Upper lobe of right lung (tissue), 1 donor: Measurements from ENCODE around the gene UBC. TPM values are rescaled to one million over a fixed set of nuclear protein-coding genes. Genes with fewer than 3 reads are reported as not detected.
"Not testable (repeated sequence)": the region's sequence is repeated elsewhere in the genome, so short reads cannot be mapped to it uniquely, and the experiment has no call there.

Source experiments
- ATAC-seq: fragments of 200-7000 bp; cut with Tn5 transposase; one replicate; pipeline ENCODE4 v1.9.1; 2020; ENCODE audit warnings: mild to moderate bottlenecking, moderate library complexity
- DNase-seq: peaks from one replicate; pipeline ENCODE4 v3.0.0-alpha.2; 2020
- H3K27ac ChIP-seq: fragments of 200-600 bp; one replicate; pipeline ENCODE4 v1.8.0; 2022
- H3K27me3 ChIP-seq: fragments of 200-600 bp; one replicate; pipeline ENCODE4 v1.8.0; 2022; ENCODE audit warnings: mild to moderate bottlenecking
- H3K36me3 ChIP-seq: fragments of 200-600 bp; one replicate; pipeline ENCODE4 v1.8.0; 2022
- H3K4me1 ChIP-seq: fragments of 200-600 bp; one replicate; pipeline ENCODE4 v1.8.0; 2022
- H3K4me3 ChIP-seq: fragments of 200-600 bp; one replicate; pipeline ENCODE4 v1.8.0; 2022; ENCODE audit warnings: mild to moderate bottlenecking
- H3K9me3 ChIP-seq: fragments of 200-600 bp; one replicate; pipeline ENCODE4 v1.8.0; 2022
- CTCF ChIP-seq: fragments of 200-600 bp; IDR thresholded peaks from one replicate; pipeline ENCODE4 v1.8.0; 2022; ENCODE audit warnings: antibody characterized with exemption
- intact Hi-C: fragments of 100-400 bp; cut with DNase I; formaldehyde crosslinking; loops from one replicate; pipeline ENCODE4 v1.11.0; 2022
- total RNA-seq: library from RNA; stranded (reverse); fragmentation: NEBNext Ultra II Directional; extraction: Animal tissue kit (Norgen Biotek cat#: 25700); gene quantifications from one replicate; pipeline ENCODE4 v1.2.1, GENCODE V29; 2021
- donor health status: DM: no; HTN: yes; CAD: no; lungs with severe emphysema.

Gene UBC
- total RNA-seq, 1 donor from 2014 or later, result 1,107 TPM

- no peaks in the 10 kb centered on the region for H3K9me3 ChIP-seq
These were observed 10.7 kb upstream of the UBC start for GRCh38 chr12:124925117-124925516.

GRCh38 chr12:124923905-124924734 lies 9.7 kb upstream of the UBC start:
- Histone ChIP-seq H3K27me3 (no peaks in the 10 kb centered on the region), H3K4me3 (no peak overlapping the region), H3K27ac (no peak overlapping the region), H3K36me3 (no peaks in the 10 kb centered on the region), H3K4me1 (peaks cover 40% of the 10 kb centered on the region), H3K9me3 (no peaks in the 10 kb centered on the region)
- TF ChIP-seq CTCF, result no peak
- DNase-seq (no peak), ATAC-seq (no peak)
- intact Hi-C loops, result no loop called here

More at GRCh38 chr12:124925117-124925516, 10.7 kb upstream of the UBC start:
- H3K27me3 ChIP-seq, result no peaks in the 10 kb centered on the region
- ATAC-seq (no peak), DNase-seq (no peak)
- TF ChIP-seq CTCF, result no peak
- intact Hi-C loops, result no loop called here
- no peak overlapping the region for H3K4me3 ChIP-seq
- H3K36me3 ChIP-seq, result no peaks in the 10 kb centered on the region
- H3K4me1 ChIP-seq, result peaks cover 30% of the 10 kb centered on the region
- no peak overlapping the region for H3K27ac ChIP-seq

GRCh38 chr12:124921200-124922031 lies 7.0 kb upstream of the UBC start:
- ATAC-seq (peak; percentile 9), DNase-seq (no peak)
- intact Hi-C loops, result no loop called here
- Histone ChIP-seq H3K4me3 (peak overlapping the region; percentile 39), H3K36me3 (no peaks in the 10 kb centered on the region), H3K27me3 (no peaks in the 10 kb centered on the region), H3K27ac (peak overlapping the region; percentile 100), H3K4me1 (peaks cover 50% of the 10 kb centered on the region), H3K9me3 (no peaks in the 10 kb centered on the region)
- no peak for TF ChIP-seq CTCF

GRCh38 chr12:124920353-124920935 lies 6.0 kb upstream of the UBC start:
- intact Hi-C loops, result no loop called here
- Histone ChIP-seq H3K4me1 (peaks cover 60% of the 10 kb centered on the region), H3K4me3 (no peak overlapping the region), H3K27ac (peak overlapping the region; percentile 100), H3K9me3 (no peaks in the 10 kb centered on the region), H3K27me3 (no peaks in the 10 kb centered on the region), H3K36me3 (no peaks in the 10 kb centered on the region)
- no peak for TF ChIP-seq CTCF
- ATAC-seq (no peak), DNase-seq (no peak)

- no peak for TF ChIP-seq CTCF
- DNase-seq (no peak), ATAC-seq (no peak)
- Histone ChIP-seq H3K27ac (peak overlapping the region; percentile 100), H3K4me1 (peaks cover 62% of the 10 kb centered on the region), H3K9me3 (no peaks in the 10 kb centered on the region), H3K4me3 (no peak overlapping the region), H3K36me3 (no peaks in the 10 kb centered on the region), H3K27me3 (no peaks in the 10 kb centered on the region)
- intact Hi-C loops, result no loop called here
These were observed 5.3 kb upstream of the UBC start for GRCh38 chr12:124919521-124920352.

GRCh38 chr12:124918622-124918988 lies 4.2 kb upstream of the UBC start:
- ATAC-seq, intact Hi-C loops, DNase-seq, H3K27me3 ChIP-seq, H3K36me3 ChIP-seq, H3K9me3 ChIP-seq: not testable (repeated sequence)
- peak overlapping the region; percentile 100 for H3K27ac ChIP-seq
- H3K4me1 ChIP-seq, result peaks cover 62% of the 10 kb centered on the region
- H3K4me3 ChIP-seq, result peak overlapping the region; percentile 3
